Right lobe of liver (tissue), 4 donors: ENCODE results near the gene MNAT1.

Source experiments
- POLR2A ChIP-seq: fragments of 450-650 bp; IDR thresholded peaks from one replicate; pipeline ENCODE4 v1.6.1; 2017; ENCODE audit warnings: antibody characterized with exemption, mild to moderate bottlenecking
- TF ChIP-seq, protein P1 (sequence below), 4 donors: fragments of 200-600 bp in 3 of 4; fragments of 450-650 bp in 1 of 4; IDR thresholded peaks; one replicate each; pipeline versions ENCODE4 v1.5.1 to v1.8.0; 2016 to 2022; ENCODE audit warnings: antibody characterized with exemption in 4 of 4, mild to moderate bottlenecking in 2 of 4
- donor health status: DM: no; HTN: no; CAD: no.
- donor health status: DM: no; HTN: no; CAD: no.
- donor health status: DM: no; HTN: yes; CAD: no.

DNA sequence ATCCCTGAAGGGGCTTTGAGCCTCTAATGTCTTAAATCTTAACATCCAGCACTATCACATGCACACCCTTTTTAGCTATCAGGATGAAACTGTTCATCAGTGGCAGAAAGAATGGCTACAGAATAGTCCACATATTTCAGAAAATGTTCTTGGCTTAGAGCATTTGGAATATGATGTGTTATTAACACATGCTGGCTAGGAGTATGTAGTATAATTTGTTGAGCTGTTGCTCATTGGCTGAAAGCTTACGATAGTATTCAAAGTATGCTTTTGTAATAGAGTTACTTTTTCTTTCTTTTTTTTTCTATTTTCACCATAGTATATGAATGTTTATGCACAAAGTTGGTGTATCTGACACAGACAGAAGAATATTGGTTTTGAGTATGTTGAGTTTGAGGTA, 55.1 kb downstream of the MNAT1 start:
- TF ChIP-seq, protein P1, sequence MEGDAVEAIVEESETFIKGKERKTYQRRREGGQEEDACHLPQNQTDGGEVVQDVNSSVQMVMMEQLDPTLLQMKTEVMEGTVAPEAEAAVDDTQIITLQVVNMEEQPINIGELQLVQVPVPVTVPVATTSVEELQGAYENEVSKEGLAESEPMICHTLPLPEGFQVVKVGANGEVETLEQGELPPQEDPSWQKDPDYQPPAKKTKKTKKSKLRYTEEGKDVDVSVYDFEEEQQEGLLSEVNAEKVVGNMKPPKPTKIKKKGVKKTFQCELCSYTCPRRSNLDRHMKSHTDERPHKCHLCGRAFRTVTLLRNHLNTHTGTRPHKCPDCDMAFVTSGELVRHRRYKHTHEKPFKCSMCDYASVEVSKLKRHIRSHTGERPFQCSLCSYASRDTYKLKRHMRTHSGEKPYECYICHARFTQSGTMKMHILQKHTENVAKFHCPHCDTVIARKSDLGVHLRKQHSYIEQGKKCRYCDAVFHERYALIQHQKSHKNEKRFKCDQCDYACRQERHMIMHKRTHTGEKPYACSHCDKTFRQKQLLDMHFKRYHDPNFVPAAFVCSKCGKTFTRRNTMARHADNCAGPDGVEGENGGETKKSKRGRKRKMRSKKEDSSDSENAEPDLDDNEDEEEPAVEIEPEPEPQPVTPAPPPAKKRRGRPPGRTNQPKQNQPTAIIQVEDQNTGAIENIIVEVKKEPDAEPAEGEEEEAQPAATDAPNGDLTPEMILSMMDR (IDR thresholded peaks at IDR 0.05) = no peak
- TF ChIP-seq POLR2A = no peak
